NK-92 (cell line): ENCODE data around the gene AATF.
"Not testable (repeated sequence)": the region's sequence is repeated elsewhere in the genome, so short reads cannot be mapped to it uniquely, and the experiment has no call there.

ENCODE experiments used
- DNase-seq: peaks from one replicate; lab custom pipeline; 2025; ENCODE audit not compliant: unreplicated experiment; lab: John Stamatoyannopoulos, UW

Gene AATF

DNA sequence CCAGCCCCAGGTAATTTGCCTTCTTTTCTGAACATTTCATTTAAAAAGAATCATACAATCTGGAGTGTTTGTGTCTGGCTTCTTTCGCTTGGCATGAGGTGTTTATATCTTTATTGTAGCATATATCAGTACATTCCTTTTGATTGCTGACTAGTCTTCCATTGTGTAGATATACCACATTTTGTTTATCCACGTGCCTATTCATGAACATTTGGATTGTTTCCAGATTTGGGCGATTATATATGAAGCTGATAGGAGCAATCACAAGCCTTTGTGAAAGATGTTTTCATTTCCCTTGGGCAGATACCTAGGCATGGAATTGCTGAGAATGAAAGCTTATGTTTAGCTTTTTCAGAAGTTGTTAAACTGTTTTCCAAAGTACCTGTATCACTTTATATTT lies 120.3 kb downstream of the AATF start:
- DNase-seq = no peak

GRCh38 chr17:37073464-37073863 lies 124.7 kb downstream of the AATF start:
- not testable (repeated sequence) for DNase-seq

- DNase-seq = no peak
These were observed 130.4 kb downstream of the AATF start for GRCh38 chr17:37079065-37079708.

- DNase-seq = no peak
These were observed 131.0 kb downstream of the AATF start for GRCh38 chr17:37079735-37080134.

- DNase-seq = no peak
These were observed 132.5 kb downstream of the AATF start for GRCh38 chr17:37081287-37081686.

- no peak for DNase-seq
These were observed 133.6 kb downstream of the AATF start for GRCh38 chr17:37082311-37082860.

- no peak for DNase-seq
These were observed 134.2 kb downstream of the AATF start for GRCh38 chr17:37082985-37083384.

DNA sequence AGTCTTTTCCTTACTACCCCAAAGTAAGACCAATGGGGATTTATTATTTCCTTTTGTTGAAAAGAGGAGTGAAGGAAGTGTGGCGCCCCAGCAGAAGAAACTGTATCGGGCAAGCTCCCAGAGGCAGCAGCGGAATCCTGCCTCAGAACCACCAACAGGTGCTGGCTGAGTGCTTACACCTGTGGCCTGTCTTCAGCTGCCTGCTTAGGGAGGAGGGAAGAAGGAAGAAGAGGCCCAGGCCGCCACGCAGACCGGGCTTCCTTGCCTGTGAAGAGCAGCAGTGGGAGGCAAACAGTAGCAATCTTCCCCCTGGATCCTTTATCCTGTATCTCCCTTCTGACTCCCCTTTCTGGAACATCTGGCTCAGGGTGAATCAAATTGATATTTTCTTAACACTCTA lies 134.7 kb downstream of the AATF start:
- DNase-seq = no peak

DNA sequence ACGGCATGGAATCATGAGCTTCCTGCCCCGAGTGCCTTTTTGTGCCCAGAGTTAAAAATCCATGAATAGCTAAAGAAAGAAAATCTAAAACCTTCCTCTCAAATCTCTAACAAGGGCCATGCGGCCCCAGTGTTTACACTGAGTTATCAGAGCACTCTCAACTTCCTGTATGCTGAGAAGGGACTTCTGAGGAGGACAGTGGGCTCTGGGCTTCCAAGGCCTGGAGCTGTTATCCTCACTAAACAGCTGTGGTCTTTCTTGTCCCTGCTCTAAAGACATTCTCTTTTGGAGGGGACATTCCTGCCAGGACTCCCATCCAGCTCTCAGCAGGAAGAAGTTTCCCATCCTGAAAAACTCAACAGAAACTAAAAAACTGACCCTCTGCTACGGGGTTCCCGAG lies 135.6 kb downstream of the AATF start:
- DNase-seq = no peak

DNA sequence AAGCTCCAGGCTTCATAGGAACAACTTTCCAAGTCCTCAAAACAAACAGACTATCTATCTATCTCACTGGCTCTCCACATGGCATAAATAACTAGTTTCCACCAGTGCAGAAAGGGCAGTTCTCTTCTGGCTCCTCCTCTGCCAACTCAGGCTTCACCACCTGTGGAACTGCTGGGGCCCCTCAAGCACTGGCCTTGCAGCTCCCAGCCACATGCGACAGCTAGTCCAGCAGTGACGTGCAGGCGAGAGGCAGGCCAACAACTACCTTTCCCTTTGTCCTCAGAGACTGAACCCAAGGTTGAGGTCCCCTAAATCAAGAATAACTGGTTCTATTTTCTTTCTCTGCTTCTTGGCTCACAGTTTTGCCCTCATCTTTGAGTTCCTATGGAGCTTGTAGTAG lies 137.6 kb downstream of the AATF start:
- DNase-seq = no peak

DNA sequence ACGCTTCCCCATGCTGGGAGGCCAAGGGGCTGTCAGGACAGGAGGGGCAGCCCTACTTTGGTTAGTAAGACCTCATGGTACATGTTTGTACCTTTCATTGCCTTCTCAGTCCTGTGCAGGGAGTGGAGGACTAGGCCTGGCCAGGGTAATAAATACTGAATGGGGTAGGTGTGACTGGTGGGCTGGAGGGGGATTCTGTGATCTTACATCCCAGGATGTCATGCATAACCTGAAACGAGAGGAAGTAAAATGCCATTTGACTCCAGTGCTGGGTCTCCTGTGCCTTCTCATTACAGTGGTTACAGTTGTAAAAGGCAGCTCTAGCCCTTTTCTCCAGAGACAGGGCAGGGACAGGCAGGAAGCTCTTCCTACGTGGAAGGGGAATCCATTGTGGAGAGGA lies 138.2 kb downstream of the AATF start:
- DNase-seq = no peak

DNA sequence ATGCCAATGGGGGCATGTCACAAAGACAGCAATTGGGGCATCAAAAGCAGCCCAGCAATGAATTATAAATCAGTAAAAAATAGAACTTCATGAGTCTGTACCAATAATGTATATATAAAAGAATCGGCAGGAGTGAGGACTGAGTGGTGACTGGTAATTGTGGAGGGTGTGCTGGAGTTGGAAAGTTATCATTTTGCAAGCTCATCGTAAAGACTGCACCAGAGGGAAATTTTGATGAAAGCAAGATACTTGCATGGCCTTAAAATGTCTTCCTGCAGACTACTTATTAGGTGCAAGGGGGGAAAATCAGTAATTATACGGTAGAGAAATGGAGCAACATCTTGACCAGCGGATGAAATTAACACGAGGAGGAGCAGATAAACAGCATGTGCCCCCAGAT lies 138.9 kb downstream of the AATF start:
- DNase-seq = no peak

GRCh38 chr17:37088459-37088858 lies 139.7 kb downstream of the AATF start:
- no peak for DNase-seq

DNA sequence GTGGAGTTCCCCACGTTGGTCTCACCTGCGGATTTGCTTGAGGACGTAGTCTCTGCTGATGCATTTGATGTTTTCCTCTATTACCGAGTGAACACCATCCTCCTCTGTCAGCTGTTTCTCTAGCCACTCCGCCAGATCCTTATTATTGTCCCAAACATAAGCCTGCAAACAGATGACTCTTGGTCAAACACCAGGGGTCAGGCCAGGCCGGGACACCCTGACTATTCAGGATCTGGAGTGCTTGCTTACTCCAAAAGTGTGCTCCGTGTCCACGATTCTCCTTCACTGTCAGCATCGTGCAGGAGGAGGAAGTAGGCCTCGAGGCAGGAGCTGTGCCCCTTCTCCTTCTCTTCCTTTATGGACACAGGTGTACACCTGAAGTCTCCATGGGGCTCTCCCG lies 140.2 kb downstream of the AATF start:
- DNase-seq = no peak

GRCh38 chr17:37089956-37090355 lies 141.2 kb downstream of the AATF start:
- DNase-seq = no peak

DNA sequence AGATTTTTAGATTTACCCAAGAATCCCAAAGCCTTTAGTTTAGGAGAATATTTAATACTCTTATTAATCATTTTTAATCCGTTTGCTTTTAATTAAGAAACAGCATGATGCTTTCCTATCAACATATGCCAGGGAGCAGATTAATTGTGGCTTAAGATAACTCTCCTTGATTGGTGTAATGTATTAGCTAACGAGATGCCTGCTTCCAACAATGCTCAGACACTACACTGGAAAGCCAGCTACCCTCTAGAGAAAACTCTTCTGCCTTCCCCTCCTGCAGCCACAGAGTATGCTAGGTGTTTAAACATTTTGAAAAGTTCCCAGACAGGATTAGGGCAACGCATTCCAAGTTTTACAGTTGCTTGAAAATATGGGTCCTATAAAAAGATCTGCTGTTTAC lies 142.2 kb downstream of the AATF start:
- no peak for DNase-seq

GRCh38 chr17:37092071-37092470 lies 143.3 kb downstream of the AATF start:
- no peak for DNase-seq

- DNase-seq = no peak
These were observed 143.9 kb downstream of the AATF start for GRCh38 chr17:37092701-37093100.

GRCh38 chr17:37094391-37094790 lies 145.6 kb downstream of the AATF start:
- DNase-seq = no peak

DNA sequence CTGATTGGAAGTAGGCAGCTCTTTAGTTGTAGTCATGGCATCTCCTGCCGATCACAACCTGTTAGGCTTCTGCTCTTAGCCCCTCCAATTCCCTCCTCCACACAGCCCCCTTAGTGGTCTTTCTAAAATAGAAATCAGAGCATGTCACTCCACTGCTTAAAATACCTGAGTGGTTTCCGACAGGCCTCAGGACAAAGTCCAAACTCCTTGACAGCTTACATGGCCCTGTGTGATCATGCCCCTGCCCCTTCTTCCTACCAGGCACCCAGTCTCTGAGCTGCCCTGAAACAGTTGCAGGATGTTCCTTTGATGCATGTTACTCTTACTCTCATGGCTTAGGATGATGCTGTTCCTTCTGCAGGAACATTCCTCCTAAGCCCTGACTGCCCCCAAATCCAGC lies 147.3 kb downstream of the AATF start:
- DNase-seq = no peak

DNA sequence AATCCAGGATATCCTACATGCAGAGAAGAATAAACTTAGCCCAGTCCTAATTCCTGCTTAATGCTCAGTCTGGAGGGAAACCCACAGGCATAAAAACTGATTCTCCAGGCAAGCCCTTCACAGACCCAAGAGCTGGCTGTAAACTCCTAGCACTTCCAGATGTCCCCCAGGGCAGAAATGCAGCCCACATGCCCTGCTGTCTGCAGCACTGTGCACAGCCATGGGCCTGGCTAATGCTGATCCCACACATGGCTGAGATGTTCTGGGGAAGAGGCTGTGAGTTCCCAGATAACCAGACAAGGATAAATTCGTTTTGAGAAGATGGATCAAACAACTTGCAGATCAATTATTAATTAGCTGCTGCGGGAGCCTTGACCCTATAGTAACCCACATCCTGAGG lies 148.4 kb downstream of the AATF start:
- DNase-seq = no peak

GRCh38 chr17:37098152-37098551 lies 149.4 kb downstream of the AATF start:
- no peak for DNase-seq

DNA sequence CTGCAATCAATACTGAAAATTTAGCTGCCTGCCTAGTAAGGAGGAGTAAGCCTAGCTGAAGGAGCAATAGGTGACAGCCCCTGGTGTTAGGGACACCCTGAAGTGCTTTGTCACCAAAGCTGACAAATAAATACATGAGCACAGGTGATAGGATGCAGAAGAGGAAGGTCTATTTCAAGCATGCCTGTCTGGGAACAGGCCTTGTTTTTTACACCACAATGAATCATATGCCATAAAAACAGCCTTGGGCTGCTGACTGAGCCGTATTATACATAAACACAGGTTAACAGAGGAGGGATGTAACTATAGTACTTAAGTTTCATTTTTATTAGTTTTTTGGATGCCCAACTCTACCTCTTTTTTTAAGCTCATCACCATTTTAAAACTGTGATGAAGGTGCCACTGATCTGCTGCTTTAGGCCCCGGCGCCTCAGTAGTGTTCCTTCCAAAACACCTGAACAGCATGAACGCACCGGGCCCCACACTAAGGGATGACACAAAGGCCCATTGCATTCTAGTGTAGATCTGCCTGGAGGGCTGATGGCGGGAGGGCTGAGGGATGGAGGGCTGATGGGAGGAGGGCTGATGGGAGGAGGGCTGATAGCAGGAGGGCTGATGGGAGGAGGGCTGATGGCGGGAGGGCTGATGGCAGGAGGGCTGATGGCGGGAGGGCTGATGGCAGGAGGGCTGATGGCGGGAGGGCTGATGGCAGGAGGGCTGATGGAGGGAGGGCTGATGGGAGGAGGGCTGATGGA lies 150.3 kb downstream of the AATF start:
- no peak for DNase-seq
